ENCODE measurements around the gene ABCC1.
"Not testable (repeated sequence)": the region's sequence is repeated elsewhere in the genome, so short reads cannot be mapped to it uniquely, and the experiment has no call there.

The ABCC1 gene

DNA sequence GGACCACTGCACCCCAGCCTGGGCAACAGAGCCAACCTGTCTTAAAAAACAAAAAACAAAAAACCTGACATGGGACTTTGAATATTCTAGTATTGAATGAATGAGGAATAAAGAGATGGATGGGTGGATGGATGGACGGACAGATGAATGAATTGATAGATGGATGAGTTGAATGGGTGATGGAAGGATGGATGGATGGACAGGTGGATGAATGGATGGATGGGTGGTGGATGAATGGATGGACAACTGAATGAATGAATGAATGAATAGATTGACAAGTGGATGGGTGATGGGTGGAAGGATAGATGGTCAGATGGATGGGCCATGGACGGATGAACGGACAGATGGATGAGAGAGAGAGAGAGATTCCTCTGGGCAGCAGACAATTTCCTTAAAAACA, 38.2 kb upstream of the ABCC1 start:
- TF ChIP-seq, protein P1, sequence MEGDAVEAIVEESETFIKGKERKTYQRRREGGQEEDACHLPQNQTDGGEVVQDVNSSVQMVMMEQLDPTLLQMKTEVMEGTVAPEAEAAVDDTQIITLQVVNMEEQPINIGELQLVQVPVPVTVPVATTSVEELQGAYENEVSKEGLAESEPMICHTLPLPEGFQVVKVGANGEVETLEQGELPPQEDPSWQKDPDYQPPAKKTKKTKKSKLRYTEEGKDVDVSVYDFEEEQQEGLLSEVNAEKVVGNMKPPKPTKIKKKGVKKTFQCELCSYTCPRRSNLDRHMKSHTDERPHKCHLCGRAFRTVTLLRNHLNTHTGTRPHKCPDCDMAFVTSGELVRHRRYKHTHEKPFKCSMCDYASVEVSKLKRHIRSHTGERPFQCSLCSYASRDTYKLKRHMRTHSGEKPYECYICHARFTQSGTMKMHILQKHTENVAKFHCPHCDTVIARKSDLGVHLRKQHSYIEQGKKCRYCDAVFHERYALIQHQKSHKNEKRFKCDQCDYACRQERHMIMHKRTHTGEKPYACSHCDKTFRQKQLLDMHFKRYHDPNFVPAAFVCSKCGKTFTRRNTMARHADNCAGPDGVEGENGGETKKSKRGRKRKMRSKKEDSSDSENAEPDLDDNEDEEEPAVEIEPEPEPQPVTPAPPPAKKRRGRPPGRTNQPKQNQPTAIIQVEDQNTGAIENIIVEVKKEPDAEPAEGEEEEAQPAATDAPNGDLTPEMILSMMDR (IDR thresholded peaks at IDR 0.05; ENCODE audit: insufficient read depth, missing control alignments): no peak
- DNase-seq (ENCODE audit: insufficient read length, low spot score) (no peak), FAIRE-seq (no peak)

DNA sequence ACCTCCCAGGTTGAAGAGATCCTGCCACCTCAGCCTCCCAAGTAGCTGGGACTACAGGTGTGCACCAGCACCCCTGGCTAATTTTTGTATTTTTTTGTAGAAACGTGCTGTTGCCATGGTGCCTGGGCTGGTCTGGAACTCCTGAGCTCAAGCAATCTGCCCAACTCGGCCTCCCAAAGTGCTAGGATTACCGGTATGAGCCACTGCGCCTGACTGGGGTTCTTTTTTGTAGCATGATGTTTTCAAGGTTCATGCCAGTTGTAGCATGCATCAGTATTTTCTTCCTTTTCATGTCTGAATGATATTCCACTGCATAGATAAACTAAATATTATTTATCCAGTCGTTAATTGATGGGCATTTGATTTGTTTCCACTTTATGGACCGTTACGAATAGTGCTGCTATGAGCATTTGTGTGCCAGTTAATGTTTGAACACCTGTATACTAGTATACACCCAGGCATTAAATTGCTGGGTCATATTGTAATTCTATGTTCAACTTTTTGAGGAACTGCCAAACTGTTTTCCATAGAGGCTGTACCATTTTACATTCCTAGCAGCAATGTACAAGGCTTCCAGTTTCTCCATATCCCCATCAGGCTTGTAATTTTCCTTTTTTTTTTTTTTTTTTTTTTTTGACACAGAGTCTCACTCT, 36.2 kb upstream of the ABCC1 start:
- TF ChIP-seq, protein P1 (IDR thresholded peaks at IDR 0.05; ENCODE audit: insufficient read depth, missing control alignments): no peak
- DNase-seq (ENCODE audit: insufficient read length, low spot score) (no peak), FAIRE-seq (no peak)

DNA sequence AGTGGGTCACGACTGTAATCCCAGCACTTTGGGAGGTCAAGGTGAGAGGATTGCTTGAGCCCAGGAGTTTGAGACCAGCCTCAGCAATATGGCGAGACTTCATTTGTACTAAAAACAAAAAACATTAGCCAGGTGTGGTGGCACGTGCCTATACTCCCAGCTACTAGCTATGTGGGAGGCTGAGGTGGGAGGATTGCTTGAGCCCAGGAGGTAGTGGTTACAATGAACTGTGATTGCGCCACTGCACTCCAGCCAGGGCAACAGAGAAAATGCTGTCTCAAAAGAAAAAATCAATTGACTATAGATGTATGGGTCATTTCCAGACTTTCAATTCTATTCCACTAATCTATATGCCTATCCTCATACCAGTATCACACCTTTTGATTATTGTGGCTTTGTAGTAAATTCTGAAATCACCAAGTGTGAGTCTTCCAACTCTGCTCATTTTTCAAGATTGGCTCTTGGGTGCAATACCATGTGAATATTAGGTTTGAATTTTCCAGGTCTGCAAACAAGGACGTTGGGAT, 33.8 kb upstream of the ABCC1 start:
- TF ChIP-seq, protein P1 (IDR thresholded peaks at IDR 0.05; ENCODE audit: insufficient read depth, missing control alignments): no peak
- FAIRE-seq (no peak), DNase-seq (ENCODE audit: insufficient read length, low spot score) (no peak)

DNA sequence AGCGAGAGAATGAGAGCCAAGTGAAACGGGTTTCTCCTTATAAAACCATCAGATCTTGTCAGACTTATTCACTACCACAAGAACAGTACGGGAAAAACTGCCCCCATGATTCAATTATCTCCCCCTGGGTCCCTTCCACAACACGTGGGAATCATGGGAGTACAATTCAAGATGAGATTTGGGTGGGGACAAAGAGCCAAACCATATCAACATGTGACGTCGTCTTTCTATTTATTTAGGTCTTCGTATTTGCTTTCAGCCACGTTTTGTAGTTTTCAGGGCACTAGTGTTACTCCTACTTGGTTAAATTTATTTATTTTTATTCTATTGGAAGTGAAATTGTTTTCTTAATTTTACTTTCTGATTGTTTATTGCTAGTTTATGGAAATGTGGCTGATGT, 33.1 kb upstream of the ABCC1 start:
- TF ChIP-seq, protein P1 (IDR thresholded peaks at IDR 0.05; ENCODE audit: insufficient read depth, missing control alignments): no peak
- FAIRE-seq: no peak
- DNase-seq (ENCODE audit: insufficient read length, low spot score): no peak

DNA sequence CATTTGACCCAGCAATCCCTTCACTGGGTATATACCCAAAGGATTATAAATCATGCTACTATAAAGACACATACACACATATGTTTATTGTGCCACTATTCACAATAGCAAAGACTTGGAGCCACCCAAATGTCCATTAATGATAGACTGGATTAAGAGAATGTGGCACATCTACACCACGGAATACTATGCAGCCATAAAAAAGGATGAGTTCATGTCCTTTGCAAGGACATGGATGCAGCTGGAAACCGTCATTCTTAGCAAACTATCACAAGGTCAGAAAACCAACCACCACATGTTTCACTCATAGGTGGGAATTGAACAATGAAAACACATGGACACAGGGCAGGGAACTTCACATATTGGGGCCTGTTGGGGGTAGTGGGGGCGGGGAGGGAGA, 31.1 kb upstream of the ABCC1 start:
- DNase-seq (ENCODE audit: insufficient read length, low spot score); FAIRE-seq: not testable (repeated sequence)

DNA sequence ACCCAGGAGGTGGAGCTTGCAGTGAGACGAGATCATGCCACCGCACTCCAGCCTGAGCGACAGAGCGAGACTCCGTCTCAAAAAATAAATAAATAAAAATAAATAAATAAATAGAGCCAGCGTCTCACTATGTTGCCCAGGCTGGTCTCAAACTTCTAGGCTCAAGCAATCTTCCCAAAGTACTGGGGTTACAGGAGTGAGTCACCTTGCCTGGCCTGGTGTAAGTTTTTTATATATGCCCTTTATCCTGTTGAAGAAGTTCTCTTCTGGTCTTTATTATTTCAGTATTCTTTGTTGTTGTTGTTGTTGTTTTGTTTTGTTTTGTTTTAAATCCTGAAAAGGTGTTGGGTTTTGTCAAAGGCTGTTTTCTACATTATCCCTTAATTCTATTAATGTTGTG, 30.1 kb upstream of the ABCC1 start:
- FAIRE-seq: no peak

DNA sequence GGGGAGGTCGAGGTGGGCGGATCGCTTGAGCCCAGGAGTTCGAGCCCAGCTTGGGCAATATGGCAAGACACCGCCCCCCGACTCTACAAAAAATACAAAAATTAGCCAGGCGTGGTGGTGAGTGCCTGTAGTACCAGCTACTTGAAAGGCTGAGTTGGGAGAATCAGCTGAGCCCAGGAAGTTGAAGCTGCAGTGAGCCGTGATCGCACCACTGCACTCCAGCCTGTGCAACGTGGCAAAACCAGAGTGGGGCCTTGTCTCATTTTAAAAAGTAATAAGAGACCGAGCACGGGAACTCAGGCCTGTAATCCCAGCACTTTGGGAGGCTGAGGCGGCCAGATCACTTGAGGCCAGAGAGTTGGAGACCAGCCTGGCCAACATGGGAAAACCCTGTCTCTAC, 24.4 kb upstream of the ABCC1 start:
- TF ChIP-seq, protein P1 (IDR thresholded peaks at IDR 0.05; ENCODE audit: insufficient read depth, missing control alignments): no peak
- DNase-seq (ENCODE audit: insufficient read length, low spot score): no peak
- FAIRE-seq: no peak

More for the DNA sequence above, 30.1 kb upstream of the ABCC1 start:
- no peak for DNase-seq (ENCODE audit: insufficient read length, low spot score)
- TF ChIP-seq, protein P1 (IDR thresholded peaks at IDR 0.05; ENCODE audit: insufficient read depth, missing control alignments): no peak
